Measurements from ENCODE around the gene TBC1D8. TPM values are rescaled to one million over a fixed set of nuclear protein-coding genes. Genes with fewer than 3 reads are reported as not detected.
A peak's percentile ranks its signal among the peaks of the same experiment; 100 is the strongest.

Gene TBC1D8
- total and polyA plus RNA-seq, 2 of the 13 experiments (the other 11 are each of a cell fraction or from before 2014, with no cell fraction given), result 45.1 to 95.4 TPM

- TF ChIP-seq, protein P1, sequence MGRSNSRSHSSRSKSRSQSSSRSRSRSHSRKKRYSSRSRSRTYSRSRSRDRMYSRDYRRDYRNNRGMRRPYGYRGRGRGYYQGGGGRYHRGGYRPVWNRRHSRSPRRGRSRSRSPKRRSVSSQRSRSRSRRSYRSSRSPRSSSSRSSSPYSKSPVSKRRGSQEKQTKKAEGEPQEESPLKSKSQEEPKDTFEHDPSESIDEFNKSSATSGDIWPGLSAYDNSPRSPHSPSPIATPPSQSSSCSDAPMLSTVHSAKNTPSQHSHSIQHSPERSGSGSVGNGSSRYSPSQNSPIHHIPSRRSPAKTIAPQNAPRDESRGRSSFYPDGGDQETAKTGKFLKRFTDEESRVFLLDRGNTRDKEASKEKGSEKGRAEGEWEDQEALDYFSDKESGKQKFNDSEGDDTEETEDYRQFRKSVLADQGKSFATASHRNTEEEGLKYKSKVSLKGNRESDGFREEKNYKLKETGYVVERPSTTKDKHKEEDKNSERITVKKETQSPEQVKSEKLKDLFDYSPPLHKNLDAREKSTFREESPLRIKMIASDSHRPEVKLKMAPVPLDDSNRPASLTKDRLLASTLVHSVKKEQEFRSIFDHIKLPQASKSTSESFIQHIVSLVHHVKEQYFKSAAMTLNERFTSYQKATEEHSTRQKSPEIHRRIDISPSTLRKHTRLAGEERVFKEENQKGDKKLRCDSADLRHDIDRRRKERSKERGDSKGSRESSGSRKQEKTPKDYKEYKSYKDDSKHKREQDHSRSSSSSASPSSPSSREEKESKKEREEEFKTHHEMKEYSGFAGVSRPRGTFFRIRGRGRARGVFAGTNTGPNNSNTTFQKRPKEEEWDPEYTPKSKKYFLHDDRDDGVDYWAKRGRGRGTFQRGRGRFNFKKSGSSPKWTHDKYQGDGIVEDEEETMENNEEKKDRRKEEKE (IDR thresholded peaks at IDR 0.05), result no peak
- TF ChIP-seq TOE1 (CRISPR knock-in tag; IDR thresholded peaks at IDR 0.05) (no peak), RARA (CRISPR knock-in tag; IDR thresholded peaks at IDR 0.05) (no peak), ZNF749 (CRISPR knock-in tag; IDR thresholded peaks at IDR 0.05; ENCODE audit: borderline replicate concordance) (no peak), PRDM10 (CRISPR knock-in tag; IDR thresholded peaks at IDR 0.05; ENCODE audit: low read depth) (no peak), SMARCC2 (IDR thresholded peaks at IDR 0.05) (no peak), POLR2A (IDR thresholded peaks at IDR 0.05; ENCODE audit: insufficient read depth in 1 of 2, low read depth in 2 of 2, low read length in 2 of 2) (peak; percentile 22 to 41; a peak in 3 of 4 replicates), ZNF33A (CRISPR knock-in tag; IDR thresholded peaks at IDR 0.05; ENCODE audit: borderline replicate concordance) (no peak), CREB1 (IDR thresholded peaks at IDR 0.05) (no peak), CREB1 (CRISPR knock-in tag; IDR thresholded peaks at IDR 0.05) (no peak), AKAP8 (CRISPR knock-in tag; IDR thresholded peaks at IDR 0.05) (0 out of 2 replicates have a peak, but pooled peaks have one; percentile 13), ZNF30 (CRISPR knock-in tag; IDR thresholded peaks at IDR 0.05) (no peak), HCFC1 (IDR thresholded peaks at IDR 0.05; ENCODE audit: low read depth, low read length) (no peak)
- TF ChIP-seq, protein P2, sequence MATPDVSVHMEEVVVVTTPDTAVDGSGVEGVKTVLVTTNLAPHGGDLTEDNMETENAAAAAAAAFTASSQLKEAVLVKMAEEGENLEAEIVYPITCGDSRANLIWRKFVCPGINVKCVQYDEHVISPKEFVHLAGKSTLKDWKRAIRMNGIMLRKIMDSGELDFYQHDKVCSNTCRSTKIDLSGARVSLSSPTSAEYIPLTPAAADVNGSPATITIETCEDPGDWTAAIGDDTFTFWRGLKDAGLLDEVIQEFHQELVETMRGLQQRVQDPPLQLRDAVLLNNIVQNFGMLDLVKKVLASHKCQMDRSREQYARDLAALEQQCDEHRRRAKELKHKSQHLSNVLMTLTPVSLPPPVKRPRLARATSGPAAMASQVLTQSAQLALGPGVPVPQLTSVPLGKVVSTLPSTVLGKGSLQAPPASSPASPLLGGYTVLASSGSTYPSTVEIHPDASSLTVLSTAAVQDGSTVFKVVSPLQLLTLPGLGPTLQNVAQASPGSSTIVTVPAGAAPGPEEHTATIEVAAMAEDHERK (CRISPR knock-in tag; IDR thresholded peaks at IDR 0.05; ENCODE audit: low read depth), result no peak
- TF ChIP-seq, protein P3, sequence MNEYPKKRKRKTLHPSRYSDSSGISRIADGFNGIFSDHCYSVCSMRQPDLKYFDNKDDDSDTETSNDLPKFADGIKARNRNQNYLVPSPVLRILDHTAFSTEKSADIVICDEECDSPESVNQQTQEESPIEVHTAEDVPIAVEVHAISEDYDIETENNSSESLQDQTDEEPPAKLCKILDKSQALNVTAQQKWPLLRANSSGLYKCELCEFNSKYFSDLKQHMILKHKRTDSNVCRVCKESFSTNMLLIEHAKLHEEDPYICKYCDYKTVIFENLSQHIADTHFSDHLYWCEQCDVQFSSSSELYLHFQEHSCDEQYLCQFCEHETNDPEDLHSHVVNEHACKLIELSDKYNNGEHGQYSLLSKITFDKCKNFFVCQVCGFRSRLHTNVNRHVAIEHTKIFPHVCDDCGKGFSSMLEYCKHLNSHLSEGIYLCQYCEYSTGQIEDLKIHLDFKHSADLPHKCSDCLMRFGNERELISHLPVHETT (CRISPR knock-in tag; conservative IDR thresholded peaks at IDR 0.05), result no peak
- TF ChIP-seq, protein P4, sequence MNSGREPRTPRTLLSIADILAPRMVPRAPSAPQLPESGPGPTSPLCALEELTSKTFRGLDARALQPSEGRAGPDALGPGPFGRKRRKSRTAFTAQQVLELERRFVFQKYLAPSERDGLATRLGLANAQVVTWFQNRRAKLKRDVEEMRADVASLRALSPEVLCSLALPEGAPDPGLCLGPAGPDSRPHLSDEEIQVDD (CRISPR knock-in tag; IDR thresholded peaks at IDR 0.05; ENCODE audit: borderline replicate concordance), result 0 out of 2 replicates have a peak, but pooled peaks have one; percentile 47
Measured at GRCh38 chr2:101004620-101005325, 146.4 kb downstream of the TBC1D8 start (continued).

All from HepG2 (cell line).